ENCODE results near the gene TRIM71. TPM values are rescaled to one million over a fixed set of nuclear protein-coding genes. Genes with fewer than 3 reads are reported as not detected.

The TRIM71 gene
- polyA plus RNA-seq, 1 donor (not counting 4 experiments of a cell fraction or from before 2014, with no cell fraction given): not detected

DNA sequence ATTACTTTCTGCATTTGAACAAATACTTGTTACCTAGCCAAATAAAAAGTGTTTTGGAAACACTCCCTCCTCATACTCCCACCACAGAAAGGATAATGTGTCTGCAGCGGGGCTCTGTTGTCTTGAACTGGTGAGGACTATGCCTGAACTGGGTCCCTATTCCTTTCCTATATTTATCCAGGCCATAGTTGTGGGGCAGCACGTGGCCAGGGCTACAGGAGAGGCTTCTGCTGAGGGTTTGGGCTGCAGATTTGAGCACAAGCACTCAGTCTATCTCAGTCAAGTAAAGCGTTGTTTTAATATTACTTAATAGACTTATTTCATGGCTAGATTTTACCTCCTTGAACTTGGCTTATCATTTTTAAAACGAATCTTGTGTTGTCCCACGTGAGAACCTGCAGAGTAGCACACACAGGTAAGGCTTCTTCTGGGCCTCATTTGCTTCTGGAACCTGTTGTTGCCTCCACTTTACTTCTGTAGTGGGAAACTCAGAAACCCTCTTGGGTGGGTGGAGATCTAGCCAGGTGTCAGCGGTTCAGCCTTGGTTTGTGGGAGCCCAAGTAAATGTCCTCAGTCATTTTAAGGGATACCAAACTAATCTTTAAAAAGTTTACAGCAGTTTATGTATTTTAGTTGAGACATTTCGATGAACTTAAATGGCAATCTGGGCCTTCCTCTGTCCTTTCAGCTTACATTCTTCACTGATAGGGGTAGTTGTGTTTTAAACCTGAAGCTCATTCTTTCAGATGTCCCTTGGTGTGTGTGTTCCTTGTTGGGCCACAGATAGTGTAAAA, 51.1 kb downstream of the TRIM71 start:
- no peak overlapping the region for H3K4me2 ChIP-seq (ENCODE audit: control insufficient read depth, extremely low read depth, insufficient read depth, low read depth, low read length)
- no peaks in the 10 kb centered on the region for H3K9me1 ChIP-seq (ENCODE audit: control insufficient read depth, extremely low read depth, insufficient read depth, low read length)
- FAIRE-seq (no peak), DNase-seq (ENCODE audit: low read depth, low spot score) (no peak)
- H4K20me1 ChIP-seq (ENCODE audit: control insufficient read depth, extremely low read depth, insufficient read depth, low read length): no peaks in the 10 kb centered on the region
- H3K9me3 ChIP-seq (ENCODE audit: control insufficient read depth, low read depth, low read length): no peaks in the 10 kb centered on the region
- peaks cover 2% of the 10 kb centered on the region for H3K4me1 ChIP-seq (ENCODE audit: control insufficient read depth, extremely low read depth, insufficient read depth, low read length)
- no peaks in the 10 kb centered on the region for H3K36me3 ChIP-seq (ENCODE audit: control insufficient read depth in 2 of 2, extremely low read depth in 1 of 2, insufficient read depth in 2 of 2, low read length in 2 of 2)
- no peak overlapping the region for H2AFZ ChIP-seq (ENCODE audit: control insufficient read depth, low read length)
- H3K9ac ChIP-seq (ENCODE audit: control insufficient read depth, extremely low read depth, insufficient read depth, low read length): no peak overlapping the region
- H3K79me2 ChIP-seq (ENCODE audit: control insufficient read depth, insufficient read depth, low read length): no peaks in the 10 kb centered on the region
- TF ChIP-seq CTCF (optimal IDR thresholded peaks at IDR 0.05 in 1 of 3, IDR thresholded peaks at IDR 0.05 in 1 of 3, conservative IDR thresholded peaks at IDR 0.05 in 1 of 3; ENCODE audit: extremely low read depth in 1 of 3, insufficient read depth in 2 of 3, low read length in 3 of 3) (no peak), EZH2 (IDR thresholded peaks at IDR 0.05; ENCODE audit: low read length) (no peak)
- H3K27ac ChIP-seq (ENCODE audit: control insufficient read depth, insufficient read depth, low read length): no peak overlapping the region
- no peaks in the 10 kb centered on the region for H3K27me3 ChIP-seq (ENCODE audit: control insufficient read depth, extremely low read depth, insufficient read depth, low read length)
- dilution Hi-C loops (cut with MboI; ENCODE audit: extremely low pct_ligation_motif_present, low sequenced_read_pairs): no loop called here
- no peak overlapping the region for H3K4me3 ChIP-seq (ENCODE audit: control insufficient read depth in 2 of 3, extremely low read depth in 1 of 3, insufficient read depth in 2 of 3, low read depth in 1 of 3, low read length in 3 of 3)

- no peaks in the 10 kb centered on the region for H3K9me3 ChIP-seq (ENCODE audit: control insufficient read depth, low read depth, low read length)
- no peak overlapping the region for H2AFZ ChIP-seq (ENCODE audit: control insufficient read depth, low read length)
- DNase-seq (ENCODE audit: low read depth, low spot score) (no peak), FAIRE-seq (no peak)
- H3K4me1 ChIP-seq (ENCODE audit: control insufficient read depth, extremely low read depth, insufficient read depth, low read length): peaks cover 2% of the 10 kb centered on the region
- H3K9me1 ChIP-seq (ENCODE audit: control insufficient read depth, extremely low read depth, insufficient read depth, low read length): no peaks in the 10 kb centered on the region
- H3K36me3 ChIP-seq (ENCODE audit: control insufficient read depth in 2 of 2, extremely low read depth in 1 of 2, insufficient read depth in 2 of 2, low read length in 2 of 2): no peaks in the 10 kb centered on the region
- H4K20me1 ChIP-seq (ENCODE audit: control insufficient read depth, extremely low read depth, insufficient read depth, low read length): no peaks in the 10 kb centered on the region
- H3K79me2 ChIP-seq (ENCODE audit: control insufficient read depth, insufficient read depth, low read length): no peaks in the 10 kb centered on the region
- H3K9ac ChIP-seq (ENCODE audit: control insufficient read depth, extremely low read depth, insufficient read depth, low read length): no peak overlapping the region
- TF ChIP-seq EZH2 (IDR thresholded peaks at IDR 0.05; ENCODE audit: low read length) (no peak), CTCF (optimal IDR thresholded peaks at IDR 0.05 in 1 of 3, IDR thresholded peaks at IDR 0.05 in 1 of 3, conservative IDR thresholded peaks at IDR 0.05 in 1 of 3; ENCODE audit: extremely low read depth in 1 of 3, insufficient read depth in 2 of 3, low read length in 3 of 3) (no peak)
- H3K27me3 ChIP-seq (ENCODE audit: control insufficient read depth, extremely low read depth, insufficient read depth, low read length): no peaks in the 10 kb centered on the region
- H3K4me3 ChIP-seq (ENCODE audit: control insufficient read depth in 2 of 3, extremely low read depth in 1 of 3, insufficient read depth in 2 of 3, low read depth in 1 of 3, low read length in 3 of 3): no peak overlapping the region
- H3K4me2 ChIP-seq (ENCODE audit: control insufficient read depth, extremely low read depth, insufficient read depth, low read depth, low read length): no peak overlapping the region
- H3K27ac ChIP-seq (ENCODE audit: control insufficient read depth, insufficient read depth, low read length): no peak overlapping the region
- dilution Hi-C loops (cut with MboI; ENCODE audit: extremely low pct_ligation_motif_present, low sequenced_read_pairs): no loop called here
Observed at GRCh38 chr3:32869513-32870047, 51.8 kb downstream of the TRIM71 start.

Data from keratinocyte (primary cell).